Measurements from ENCODE around the gene ADCY9.
"Not testable (repeated sequence)": the region's sequence is repeated elsewhere in the genome, so short reads cannot be mapped to it uniquely, and the experiment has no call there.

The ADCY9 gene

GRCh38 chr16:3945751-3946603 lies 170.3 kb downstream of the ADCY9 start:
- no peak for DNase-seq

- DNase-seq: not testable (repeated sequence)
Measured at GRCh38 chr16:3944457-3944856, 171.8 kb downstream of the ADCY9 start.

- not testable (repeated sequence) for DNase-seq
Measured at GRCh38 chr16:3942146-3942545, 174.1 kb downstream of the ADCY9 start.

- DNase-seq: peak; percentile 66
Measured at GRCh38 chr16:3938843-3939624, 177.2 kb downstream of the ADCY9 start.

GRCh38 chr16:3938471-3938842 lies 177.8 kb downstream of the ADCY9 start:
- DNase-seq: no peak

- DNase-seq: no peak
Measured at GRCh38 chr16:3937066-3937875, 179.0 kb downstream of the ADCY9 start.

- DNase-seq: no peak
Measured at GRCh38 chr16:3935921-3936320, 180.3 kb downstream of the ADCY9 start.

GRCh38 chr16:3934491-3935181 lies 181.6 kb downstream of the ADCY9 start:
- DNase-seq: peak; percentile 12

GRCh38 chr16:3927147-3927546 lies 189.1 kb downstream of the ADCY9 start:
- DNase-seq: not testable (repeated sequence)

- no peak for DNase-seq
Measured at GRCh38 chr16:3924763-3925162, 191.5 kb downstream of the ADCY9 start.

- no peak for DNase-seq
Measured at GRCh38 chr16:3922241-3922640, 194.0 kb downstream of the ADCY9 start.

- no peak for DNase-seq
Measured at GRCh38 chr16:3920206-3920605, 196.0 kb downstream of the ADCY9 start.

- no peak for DNase-seq
Measured at GRCh38 chr16:3919413-3919812, 196.8 kb downstream of the ADCY9 start.

GRCh38 chr16:3915426-3916260 lies 200.6 kb downstream of the ADCY9 start:
- no peak for DNase-seq

GRCh38 chr16:3912897-3913296 lies 203.3 kb downstream of the ADCY9 start:
- no peak for DNase-seq

Measured in NCI-H146 (cell line).